Glomerular visceral epithelial cell (primary cell): Measurements from ENCODE around the gene PPIE.

Source experiments
- DNase-seq: peaks from one replicate; pipeline ENCODE4 v3.0.0-alpha.2; 2016; ENCODE audit errors: extremely low spot score

Gene PPIE

DNA sequence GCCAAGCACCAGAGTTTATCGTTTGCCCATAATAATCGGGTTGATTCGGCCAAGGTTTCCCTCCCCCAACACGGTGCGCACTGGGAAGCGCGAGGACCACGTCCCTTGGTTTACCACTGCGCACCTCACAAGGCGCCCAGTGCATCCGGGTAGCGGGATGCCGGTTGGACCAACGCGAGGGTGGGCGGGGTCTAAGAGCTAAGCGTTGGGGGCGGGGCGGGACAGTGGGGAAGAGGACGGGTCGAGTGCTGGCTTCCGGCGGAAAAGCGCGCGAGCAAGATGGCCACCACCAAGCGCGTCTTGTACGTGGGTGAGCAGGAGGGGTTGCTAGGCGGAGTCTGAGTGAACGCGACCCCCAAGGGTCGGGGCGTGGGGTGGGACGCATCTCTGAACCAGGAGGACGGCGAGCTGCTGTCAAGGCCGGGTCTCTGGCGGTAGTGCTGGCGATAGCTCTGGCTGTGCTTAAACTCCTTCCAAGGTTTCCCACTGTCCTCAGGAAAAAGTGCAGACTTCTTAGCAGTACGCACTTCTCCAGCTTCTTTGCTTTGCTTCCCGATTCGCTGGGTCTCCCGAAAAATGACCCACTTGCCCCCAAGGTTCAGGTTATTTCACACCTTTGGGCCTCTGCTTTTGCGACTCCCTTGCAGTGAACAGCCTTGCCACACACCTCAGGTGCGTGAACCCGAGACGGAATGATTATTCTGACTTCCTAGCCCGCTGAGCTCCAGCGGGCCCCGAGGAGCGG, at the start of gene PPIE:
Gene PPIE, plus strand, starts transcription at position 261 of the 745 bp plus-strand sequence. Its CDS starts 19 bp downstream, at position 280.
- DNase-seq = peak; percentile 89

DNA sequence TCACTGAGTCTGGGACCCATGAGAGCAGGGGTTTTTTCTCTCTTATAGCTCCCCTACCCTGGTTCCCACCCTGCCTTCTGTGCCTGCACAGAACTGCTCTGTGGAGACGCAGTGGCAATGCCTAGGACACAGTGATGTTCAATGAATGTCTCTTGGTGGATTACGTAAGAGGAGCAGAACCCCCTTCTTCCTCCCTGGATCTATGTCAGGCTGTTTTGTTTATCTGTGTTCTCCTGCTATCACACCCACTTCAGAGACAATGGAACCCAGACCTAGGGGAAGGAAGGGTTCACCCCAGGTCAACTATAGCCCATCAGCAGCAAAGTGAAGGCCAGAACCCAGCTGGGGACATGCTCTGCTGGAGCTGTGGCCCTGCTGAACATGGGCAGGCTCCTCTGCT, 49.5 kb upstream of the PPIE start:
- DNase-seq = no peak

DNA sequence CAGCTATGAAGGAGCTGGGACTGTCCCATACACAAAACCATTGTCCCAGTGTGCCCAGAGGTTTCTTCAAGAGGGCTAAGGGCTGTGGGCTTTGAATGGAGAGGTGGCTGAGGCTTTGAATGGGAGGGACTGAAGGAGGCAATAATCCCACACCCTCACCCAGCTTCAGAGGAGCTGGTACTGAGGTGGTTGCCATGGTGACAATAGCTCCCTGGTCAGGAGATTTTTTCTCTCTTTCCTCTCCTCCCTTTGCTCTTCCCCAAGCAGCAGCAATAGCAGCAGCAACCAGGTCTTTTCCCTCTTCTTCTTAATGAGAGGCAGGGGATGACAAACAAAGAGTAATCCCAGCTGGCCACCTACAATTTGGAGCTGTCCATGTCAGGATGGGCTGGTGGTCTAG, 49.0 kb upstream of the PPIE start:
- DNase-seq = no peak

GRCh38 chr1:39690225-39690624, 48.5 kb upstream of the PPIE start:
- no peak for DNase-seq

- no peak for DNase-seq
Measured at GRCh38 chr1:39690794-39691382, 47.8 kb upstream of the PPIE start.

GRCh38 chr1:39691383-39692151, 47.1 kb upstream of the PPIE start, which contains the start of gene HPCAL4:
TSS of gene HPCAL4 (minus strand) at chr1:39691433. CDS start at chr1:39684603, 6,830 bp downstream.
- peak; percentile 77 for DNase-seq

DNA sequence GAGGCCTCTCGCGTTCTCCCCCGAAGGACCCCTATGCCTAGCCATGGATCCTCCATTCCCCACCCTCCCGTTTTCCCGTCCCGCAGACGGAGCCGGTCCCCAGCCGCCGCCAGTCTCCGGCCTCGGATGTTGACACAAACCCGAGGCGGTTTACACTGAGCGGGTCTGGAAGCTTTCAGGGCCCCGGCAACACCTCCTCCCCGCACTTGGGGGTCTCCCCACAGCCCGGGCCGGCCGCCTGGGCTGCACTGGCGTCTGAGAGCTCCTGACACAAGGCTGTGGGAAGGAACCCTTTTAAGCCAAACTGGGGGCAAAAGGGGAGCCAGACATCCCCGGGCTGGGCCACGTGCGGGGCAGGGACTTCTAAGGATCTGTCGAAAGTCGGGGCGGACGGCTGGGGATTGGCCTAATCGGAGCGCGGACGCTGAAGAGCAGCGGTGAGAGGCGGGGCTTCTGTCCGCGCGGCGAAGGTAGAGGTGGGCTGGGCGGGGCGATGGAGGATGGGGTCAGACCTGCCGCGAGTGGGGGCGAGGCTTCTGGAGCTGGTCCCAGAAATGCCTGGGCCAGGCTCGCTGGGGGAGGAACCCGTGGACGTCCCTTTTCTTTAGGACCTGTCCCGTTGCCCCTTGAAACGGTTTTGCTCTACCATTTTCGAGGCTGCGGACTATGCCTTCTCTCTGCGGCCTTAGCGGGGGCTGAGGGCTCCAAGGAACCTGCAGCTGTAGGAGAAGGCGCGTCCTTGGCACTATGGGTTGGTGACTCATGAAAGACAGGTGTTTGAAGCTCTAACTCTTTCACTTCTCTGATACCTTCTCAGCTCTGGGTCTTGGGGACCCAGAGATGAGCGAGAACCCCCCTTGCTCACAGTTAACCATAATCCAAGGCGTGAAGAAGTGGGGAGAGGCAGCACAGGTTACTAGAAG, 46.3 kb upstream of the PPIE start:
- DNase-seq = no peak

GRCh38 chr1:39694026-39694425, 44.7 kb upstream of the PPIE start:
- peak; percentile 33 for DNase-seq

DNA sequence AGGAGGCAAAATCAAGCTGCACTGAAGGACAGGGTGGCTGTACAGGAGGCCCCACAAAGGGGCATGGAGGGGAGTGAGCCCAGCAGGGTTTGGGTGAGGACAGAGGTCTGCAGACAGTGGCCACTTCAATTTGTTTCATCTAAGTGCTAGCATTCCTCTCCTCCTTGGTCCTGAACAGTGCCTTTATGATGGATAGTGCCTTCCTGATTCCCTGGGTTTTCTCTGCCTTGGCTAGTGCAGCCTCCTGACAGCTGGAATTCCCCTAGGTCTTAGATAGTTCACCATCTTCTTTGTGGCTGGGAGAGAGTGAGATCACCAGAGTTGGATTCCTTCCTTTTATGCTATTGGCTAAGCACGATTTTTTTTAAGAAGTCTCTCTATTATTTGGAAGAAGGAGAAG, 43.7 kb upstream of the PPIE start:
- peak; percentile 33 for DNase-seq

GRCh38 chr1:39696448-39696847, 42.2 kb upstream of the PPIE start:
- no peak for DNase-seq

DNA sequence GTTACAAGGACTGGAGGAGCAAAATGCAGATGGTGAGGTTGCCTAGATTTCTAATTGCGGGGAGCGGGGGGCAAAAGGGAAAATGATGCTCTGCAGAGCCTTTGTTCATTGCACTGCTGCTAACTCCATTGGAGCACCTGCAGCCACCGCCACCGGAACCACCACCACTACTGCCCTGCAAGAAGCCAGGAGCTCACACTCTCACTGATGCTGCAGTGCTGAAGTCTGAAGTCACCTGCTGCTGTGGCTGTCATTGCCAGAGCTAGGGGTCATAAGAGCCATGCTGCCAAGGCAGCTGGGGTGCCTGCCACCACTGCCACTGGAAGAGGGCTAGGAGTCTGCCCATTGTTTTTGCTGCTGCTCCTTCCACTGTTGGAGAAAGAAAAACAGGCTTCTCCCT, 40.1 kb upstream of the PPIE start:
- DNase-seq = no peak

DNA sequence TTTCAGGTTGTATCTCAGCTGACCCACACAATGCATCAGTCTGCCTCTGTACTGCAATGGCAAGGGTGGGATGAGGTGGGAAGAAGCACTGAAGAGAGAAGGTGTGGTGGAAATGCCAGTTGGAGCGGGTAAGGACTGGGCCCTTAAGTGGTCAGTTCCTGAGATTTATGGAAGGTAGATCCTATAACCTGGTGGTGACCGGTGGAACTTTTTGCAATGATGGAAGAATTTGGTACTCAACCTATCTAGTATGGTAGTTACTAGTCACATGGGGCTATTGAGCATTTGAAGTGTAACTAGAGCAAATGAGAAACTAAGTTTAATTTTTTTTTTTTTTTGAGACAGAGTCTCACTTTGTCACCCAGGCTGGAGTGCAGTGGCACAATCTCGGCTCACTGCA, 39.3 kb upstream of the PPIE start:
- no peak for DNase-seq

DNA sequence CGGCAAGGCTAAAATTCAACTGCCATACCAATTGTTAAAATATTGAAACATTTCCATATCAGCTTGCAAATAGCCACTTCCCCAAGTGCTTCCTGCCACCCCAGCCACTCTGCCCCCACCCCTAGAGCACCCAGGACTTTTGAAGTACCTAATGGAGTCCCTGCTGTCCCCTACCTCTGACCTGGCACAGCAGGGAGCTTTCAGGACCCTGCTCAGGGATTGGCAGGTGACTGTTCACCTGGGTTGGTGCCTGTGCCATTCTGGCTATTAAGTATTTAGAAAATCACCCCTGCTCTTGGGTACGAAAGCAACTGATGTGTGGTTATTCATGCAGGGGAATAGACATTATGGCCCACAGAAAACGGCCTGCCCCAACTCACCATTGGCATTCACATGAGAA, 38.3 kb upstream of the PPIE start:
- no peak for DNase-seq

- peak; percentile 28 for DNase-seq
Measured at GRCh38 chr1:39701049-39701439, 37.6 kb upstream of the PPIE start.

- no peak for DNase-seq
Measured at GRCh38 chr1:39704757-39705156, 33.9 kb upstream of the PPIE start.

GRCh38 chr1:39707506-39707905, 31.2 kb upstream of the PPIE start:
- no peak for DNase-seq

DNA sequence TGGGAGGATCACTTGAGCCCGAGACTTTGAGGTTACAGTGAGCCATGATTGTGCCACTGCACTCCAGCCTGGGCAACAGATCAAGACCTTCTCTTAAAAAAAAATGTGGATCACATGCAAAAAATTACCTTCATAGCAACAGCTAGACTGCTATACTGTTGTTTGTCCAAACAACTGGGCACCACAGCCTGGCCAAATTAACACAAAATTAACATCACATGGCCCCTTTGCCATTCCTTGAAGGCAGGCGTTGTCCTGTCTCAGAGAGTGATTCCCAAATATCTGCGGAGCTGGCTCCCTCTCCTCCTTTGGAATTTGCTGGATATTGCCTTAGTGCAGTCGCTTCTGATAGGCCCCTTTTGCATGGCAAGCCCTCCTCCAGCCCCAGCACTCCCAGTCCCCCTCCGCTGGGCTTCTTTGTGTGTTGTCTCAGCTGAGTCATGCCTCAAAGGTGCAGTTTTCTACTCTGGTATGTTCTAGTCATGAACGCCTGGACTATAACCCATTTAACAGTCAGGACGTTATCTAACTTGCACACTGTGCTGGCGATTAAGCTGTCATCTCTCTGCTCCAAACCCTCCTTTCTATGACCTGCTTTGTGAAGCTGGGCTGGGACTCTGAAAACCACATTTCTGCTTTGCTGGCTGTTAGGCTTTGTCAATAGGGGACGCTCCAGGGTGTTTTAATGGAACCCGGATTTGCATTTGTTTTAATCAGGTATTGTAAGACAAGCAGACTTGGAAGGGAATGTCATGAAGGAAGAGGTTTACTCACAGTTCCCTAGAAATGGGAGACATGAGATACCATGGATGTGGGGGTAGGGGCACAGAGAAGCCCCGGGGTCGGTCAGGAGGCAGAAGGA, 27.3 kb upstream of the PPIE start:
- no peak for DNase-seq

DNA sequence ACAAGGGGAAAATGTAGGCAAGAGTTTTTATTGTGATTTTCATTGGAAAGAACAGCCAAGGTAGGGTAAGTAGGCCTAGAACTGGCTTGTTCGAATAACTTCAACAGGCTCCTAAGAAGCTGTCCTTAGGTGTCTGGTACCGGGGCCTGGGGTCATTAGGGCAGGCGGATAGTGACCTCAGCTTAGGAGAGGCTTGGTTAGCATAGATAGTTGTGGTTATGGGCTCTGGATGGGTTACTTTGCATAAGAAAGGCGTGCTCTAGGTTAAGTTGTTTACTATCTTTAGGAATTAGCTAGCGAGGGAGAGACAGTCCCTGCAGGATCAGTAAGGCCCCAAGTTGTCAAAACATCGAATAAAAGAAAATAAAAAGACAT, 26.7 kb upstream of the PPIE start:
- no peak for DNase-seq

GRCh38 chr1:39713557-39713956, 25.1 kb upstream of the PPIE start:
- DNase-seq = no peak

DNA sequence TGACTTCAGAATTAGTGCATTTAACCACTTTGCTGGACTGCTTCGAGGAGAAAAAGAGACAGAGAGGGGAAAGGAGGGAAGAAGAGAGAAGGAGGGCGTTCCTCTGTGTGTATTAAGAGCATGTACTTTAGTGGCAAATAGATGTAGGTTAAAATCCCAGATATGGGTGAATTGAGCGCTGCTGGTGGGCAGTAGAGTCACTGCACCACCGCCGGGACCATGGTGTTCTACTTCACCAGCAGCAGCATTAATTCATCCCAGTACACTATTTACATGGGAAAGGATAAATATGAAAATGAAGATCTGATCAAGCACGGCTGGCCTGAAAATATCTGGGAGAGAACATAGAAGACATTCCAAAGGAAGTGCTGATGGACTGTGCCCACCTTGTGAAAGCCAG, 20.9 kb upstream of the PPIE start:
- no peak for DNase-seq
